Neuronal stem cell (in vitro differentiated cells): ENCODE data around the gene ALDOC. TPM values are rescaled to one million over a fixed set of nuclear protein-coding genes. Genes with fewer than 3 reads are reported as not detected.

Experiments used
- DNase-seq: peaks from one replicate; pipeline ENCODE4 v3.0.0-alpha.2; 2013; ENCODE audit warnings: low spot score
- H2AFZ ChIP-seq: one replicate; pipeline ENCODE4 v1.6.1; 2013; ENCODE audit warnings: mild to moderate bottlenecking, low read length, inconsistent platforms
- H2AK5ac ChIP-seq: 2 replicates; pipeline ENCODE4 v1.6.1; 2013; ENCODE audit warnings: low read depth, mild to moderate bottlenecking, inconsistent platforms, low read length, moderate library complexity, mixed read lengths
- H2BK120ac ChIP-seq: 2 replicates; pipeline ENCODE4 v1.6.1; 2013; ENCODE audit warnings: low read depth, mild to moderate bottlenecking, inconsistent platforms, low read length, moderate library complexity, mixed read lengths
- H2BK12ac ChIP-seq: one replicate; pipeline ENCODE4 v1.6.1; 2013; ENCODE audit warnings: low read length, inconsistent platforms
- H2BK15ac ChIP-seq: 2 replicates; pipeline ENCODE4 v1.6.1; 2013; ENCODE audit warnings: mild to moderate bottlenecking, low read length, inconsistent platforms, mixed read lengths
- H2BK5ac ChIP-seq: one replicate; pipeline ENCODE4 v1.6.1; 2013; ENCODE audit warnings: inconsistent platforms, mild to moderate bottlenecking, low read length, moderate library complexity
- H3K14ac ChIP-seq: one replicate; pipeline ENCODE4 v1.6.1; 2013; ENCODE audit warnings: low read length, inconsistent platforms
- H3K18ac ChIP-seq: 2 replicates; pipeline ENCODE4 v1.6.1; 2013; ENCODE audit warnings: low read length, inconsistent platforms
- H3K23ac ChIP-seq: 2 replicates; pipeline ENCODE4 v1.6.1; 2013; ENCODE audit warnings: low read depth, mild to moderate bottlenecking, mixed read lengths, low read length, inconsistent platforms; ENCODE audit not compliant: poor library complexity
- H3K27ac ChIP-seq: replicated peaks from 3 replicates; pipeline ENCODE4 v1.5.1; 2013; ENCODE audit warnings: low read length, inconsistent platforms
- H3K27me3 ChIP-seq, 3 experiments: 2 replicates each; pipeline ENCODE4 v1.6.1; 2013; ENCODE audit warnings: low read length in 3 of 3, mild to moderate bottlenecking in 2 of 3, inconsistent platforms in 1 of 3, low read depth in 1 of 3, mixed read lengths in 1 of 3, moderate library complexity in 1 of 3; ENCODE audit not compliant: control insufficient read depth in 3 of 3, insufficient read depth in 3 of 3
- H3K36me3 ChIP-seq, 2 donors: replicated peaks in 1 of 2; 2 replicates each; pipeline ENCODE4 v1.6.1; 2013; ENCODE audit warnings: low read length in 2 of 2; ENCODE audit not compliant: control insufficient read depth in 2 of 2, insufficient read depth in 2 of 2
- H3K4ac ChIP-seq: 2 replicates; pipeline ENCODE4 v1.6.1; 2013; ENCODE audit warnings: inconsistent platforms, mild to moderate bottlenecking, low read length, moderate library complexity
- H3K4me1 ChIP-seq, 2 donors: 1 replicate in 1 of 2; 2 replicates in 1 of 2; pipeline ENCODE4 v1.6.1; 2013; ENCODE audit warnings: low read length in 2 of 2, low read depth in 1 of 2; ENCODE audit not compliant: control insufficient read depth in 2 of 2, insufficient read depth in 1 of 2
- H3K4me2 ChIP-seq: one replicate; pipeline ENCODE4 v1.6.1; 2013; ENCODE audit warnings: mild to moderate bottlenecking, low read length, inconsistent platforms; ENCODE audit not compliant: insufficient read depth, poor library complexity, severe bottlenecking
- H3K4me3 ChIP-seq, 2 donors: 2 replicates each; pipeline ENCODE4 v1.5.1; 2013; ENCODE audit warnings: low read length in 2 of 2, mild to moderate bottlenecking in 2 of 2, inconsistent platforms in 1 of 2, moderate library complexity in 1 of 2
- H3K79me1 ChIP-seq: one replicate; pipeline ENCODE4 v1.6.1; 2013; ENCODE audit warnings: low read depth, mild to moderate bottlenecking, inconsistent platforms, low read length, moderate library complexity
- H3K9ac ChIP-seq: one replicate; pipeline ENCODE4 v1.6.1; 2013; ENCODE audit warnings: mild to moderate bottlenecking, low read depth, low read length, inconsistent platforms; ENCODE audit not compliant: poor library complexity
- H3K9me3 ChIP-seq, 2 donors: replicated peaks in 1 of 2; 2 replicates each; pipeline versions ENCODE3 to v1.6.1; 2013; ENCODE audit warnings: low read length in 2 of 2, mild to moderate bottlenecking in 2 of 2, inconsistent platforms in 1 of 2, low read depth in 1 of 2, mixed read lengths in 1 of 2, moderate library complexity in 1 of 2; ENCODE audit not compliant: control insufficient read depth in 2 of 2, insufficient read depth in 1 of 2
- H4K8ac ChIP-seq: one replicate; pipeline ENCODE4 v1.6.1; 2013; ENCODE audit warnings: low read depth, mild to moderate bottlenecking, inconsistent platforms, low read length, moderate library complexity
- H4K91ac ChIP-seq: one replicate; pipeline ENCODE4 v1.6.1; 2013; ENCODE audit warnings: low read length, low read depth, mild to moderate bottlenecking, inconsistent platforms; ENCODE audit not compliant: poor library complexity
- WGBS, 2 donors: extraction: QIAGEN DNeasy Blood & Tissue Kit; methylation state at CpG; one replicate each; pipeline ENCODE4 v1.1.7; 2013; ENCODE audit warnings: missing lambda C conversion rate in 2 of 2, mixed read lengths in 1 of 2; ENCODE audit not compliant: insufficient read length in 2 of 2, insufficient replicate concordance in 1 of 2; ENCODE audit errors: extremely low coverage in 2 of 2; 5-methylcytosine and 5-hydroxymethylcytosine counted together
- polyA plus RNA-seq, 2 experiments: library from polyadenylated mRNA; stranded (reverse); fragments of 200-250 nt; gene quantifications; one replicate each; pipeline ENCODE4 v1.2.3, GENCODE V29; 2013

The ALDOC gene
- 10.6 TPM for polyA plus RNA-seq (2013, experiment 1 of 2)
- 10.9 TPM for polyA plus RNA-seq (2013, experiment 2 of 2)

DNA sequence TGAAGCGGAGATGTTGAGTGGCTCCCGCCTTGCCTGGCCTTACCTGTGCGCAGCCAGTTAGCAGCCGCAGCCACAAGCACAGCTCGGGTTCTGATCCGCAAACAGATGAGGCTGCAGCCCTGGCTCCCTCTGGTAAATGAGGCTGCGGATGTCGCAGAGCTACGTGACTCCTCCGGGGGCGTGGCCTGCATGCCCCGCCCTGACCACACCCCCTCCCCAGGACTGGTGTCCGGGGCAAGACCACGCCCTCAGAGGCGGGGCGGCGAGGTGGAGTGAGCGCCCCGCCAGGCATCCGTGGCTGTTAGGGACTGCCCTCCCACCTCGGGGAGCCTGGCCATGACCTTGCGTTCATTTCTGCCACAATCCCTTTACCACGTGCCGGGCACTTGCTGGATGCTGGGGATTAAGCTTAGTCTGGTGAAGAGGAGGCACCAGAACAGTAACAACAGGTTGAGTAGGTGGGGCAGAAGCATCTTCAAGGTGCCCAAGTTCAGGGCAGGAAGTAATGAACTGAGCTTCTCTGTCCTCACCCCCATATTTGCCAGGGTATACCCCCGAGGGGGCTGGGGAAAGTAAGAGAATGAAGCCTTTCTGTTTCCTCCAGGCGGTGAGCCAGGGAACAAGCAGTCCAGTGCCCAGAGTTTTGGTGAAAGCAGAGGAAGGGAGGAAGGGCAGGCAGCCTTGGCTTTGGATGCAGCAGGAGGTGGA, at the start of gene ALDOC:
TSS of gene ALDOC (minus strand) at position 138 of the 708 bp plus-strand sequence. CDS start 1,363 bp downstream, outside the sequence.
- Histone ChIP-seq H3K9me3 (no peaks in the 10 kb centered on the region), H2BK5ac (no peak within 1 kb of the TSS), H3K27me3 (peaks cover 0 to 9% (median 0%) of the 10 kb centered on the region in 3 experiments), H3K36me3 (peaks cover 36 to 60% of the 10 kb centered on the region in 2 donors), H3K4me1 (peaks cover 2 to 5% of the 10 kb centered on the region in 2 donors), H3K9ac (no peak within 1 kb of the TSS), H3K4me2 (no peak within 1 kb of the TSS), H4K91ac (no peak within 1 kb of the TSS), H2BK15ac (no peak within 1 kb of the TSS), H3K27ac (peak within 1 kb of the TSS; percentile 30), H2BK120ac (no peak within 1 kb of the TSS), H3K14ac (no peak within 1 kb of the TSS), H2BK12ac (no peak within 1 kb of the TSS), H3K23ac (peak within 1 kb of the TSS; percentile 92), H3K18ac (no peak within 1 kb of the TSS), H3K79me1 (no peaks in the 10 kb centered on the region), H2AFZ (no peak within 1 kb of the TSS), H4K8ac (no peak within 1 kb of the TSS), H3K4ac (no peak within 1 kb of the TSS), H3K4me3 (peak within 1 kb of the TSS in 1 of 2 donors; percentile 66), H2AK5ac (no peak within 1 kb of the TSS)
- DNase-seq = peak; percentile 88
- no CpG with 5 or more reads among the region's 26 CpGs for WGBS, 2 donors

DNA sequence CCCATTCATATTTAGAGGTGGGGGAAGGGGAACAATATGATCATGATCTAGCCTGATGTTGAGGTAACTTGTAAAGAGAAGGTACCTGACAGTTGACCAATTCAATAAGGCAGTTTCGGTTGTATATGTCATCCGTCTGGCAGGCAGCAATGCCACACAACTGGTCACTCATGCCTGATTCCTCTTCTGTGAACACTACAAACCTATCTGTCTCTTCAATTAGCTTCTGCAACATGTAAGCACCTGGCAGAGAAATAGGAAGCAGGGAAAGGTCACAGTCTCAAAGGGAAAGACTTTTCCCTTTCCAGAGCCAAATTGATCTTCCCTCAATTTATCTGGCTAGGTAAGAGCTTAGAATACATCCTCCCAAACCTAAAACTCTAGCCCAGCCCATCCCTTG, 47.5 kb upstream of the ALDOC start:
- no peaks in the 10 kb centered on the region for H3K9me3 ChIP-seq
- no peak overlapping the region for H3K23ac ChIP-seq
- no peak overlapping the region for H3K9ac ChIP-seq
- H2AFZ ChIP-seq = no peak overlapping the region
- no peaks in the 10 kb centered on the region for H3K4me1 ChIP-seq
- no peak overlapping the region for H2BK12ac ChIP-seq
- H2BK5ac ChIP-seq = no peak overlapping the region
- H3K4ac ChIP-seq = no peak overlapping the region
- no peaks in the 10 kb centered on the region for H3K27me3 ChIP-seq
- H3K36me3 ChIP-seq = peaks cover 49 to 95% of the 10 kb centered on the region in 2 donors
- H2BK120ac ChIP-seq = no peak overlapping the region
- no peak overlapping the region for H3K4me3 ChIP-seq
- no peak for DNase-seq
- no peak overlapping the region for H3K14ac ChIP-seq
- H3K18ac ChIP-seq = no peak overlapping the region
- WGBS, 2 donors = no CpG with 5 or more reads among the region's 2 CpGs
- H4K91ac ChIP-seq = no peak overlapping the region
- no peak overlapping the region for H3K4me2 ChIP-seq
- H4K8ac ChIP-seq = no peak overlapping the region
- H3K27ac ChIP-seq = no peak overlapping the region
- peaks cover 1% of the 10 kb centered on the region for H3K79me1 ChIP-seq
- H2AK5ac ChIP-seq = no peak overlapping the region
- no peak overlapping the region for H2BK15ac ChIP-seq

DNA sequence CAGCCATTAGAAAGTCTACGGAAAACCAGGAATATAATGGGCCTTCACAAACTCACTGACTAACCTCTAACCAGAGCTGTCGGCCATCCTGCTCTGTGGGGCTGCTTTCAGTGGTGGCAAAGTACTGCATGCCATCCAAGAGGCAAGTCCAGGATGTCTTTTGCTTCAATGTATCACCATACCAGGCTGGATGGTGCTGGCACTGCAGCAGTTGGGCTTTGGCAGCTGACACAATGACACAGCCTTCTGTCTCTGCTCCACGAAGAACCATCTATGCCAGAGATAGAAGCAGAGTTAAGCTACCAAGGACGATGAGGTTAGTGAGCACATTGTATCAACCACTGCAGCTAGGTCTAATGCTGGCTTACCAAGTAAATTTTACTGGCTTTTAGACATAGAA, 47.0 kb upstream of the ALDOC start:
- no peaks in the 10 kb centered on the region for H3K27me3 ChIP-seq
- no peak overlapping the region for H4K91ac ChIP-seq
- no peak overlapping the region for H4K8ac ChIP-seq
- peaks cover 52 to 95% of the 10 kb centered on the region in 2 donors for H3K36me3 ChIP-seq
- no peak overlapping the region for H2BK15ac ChIP-seq
- no peak overlapping the region for H3K4me2 ChIP-seq
- H3K4me3 ChIP-seq = no peak overlapping the region
- H3K9ac ChIP-seq = no peak overlapping the region
- no peak overlapping the region for H2AK5ac ChIP-seq
- H3K14ac ChIP-seq = no peak overlapping the region
- H2BK120ac ChIP-seq = no peak overlapping the region
- peaks cover 1% of the 10 kb centered on the region for H3K79me1 ChIP-seq
- WGBS, 2 donors = no CpG with 5 or more reads among the region's 4 CpGs
- no peak for DNase-seq
- no peak overlapping the region for H3K18ac ChIP-seq
- no peak overlapping the region for H2BK5ac ChIP-seq
- H3K23ac ChIP-seq = no peak overlapping the region
- no peak overlapping the region for H3K27ac ChIP-seq
- no peaks in the 10 kb centered on the region for H3K4me1 ChIP-seq
- H3K9me3 ChIP-seq = no peaks in the 10 kb centered on the region
- no peak overlapping the region for H2BK12ac ChIP-seq
- no peak overlapping the region for H3K4ac ChIP-seq
- no peak overlapping the region for H2AFZ ChIP-seq

DNA sequence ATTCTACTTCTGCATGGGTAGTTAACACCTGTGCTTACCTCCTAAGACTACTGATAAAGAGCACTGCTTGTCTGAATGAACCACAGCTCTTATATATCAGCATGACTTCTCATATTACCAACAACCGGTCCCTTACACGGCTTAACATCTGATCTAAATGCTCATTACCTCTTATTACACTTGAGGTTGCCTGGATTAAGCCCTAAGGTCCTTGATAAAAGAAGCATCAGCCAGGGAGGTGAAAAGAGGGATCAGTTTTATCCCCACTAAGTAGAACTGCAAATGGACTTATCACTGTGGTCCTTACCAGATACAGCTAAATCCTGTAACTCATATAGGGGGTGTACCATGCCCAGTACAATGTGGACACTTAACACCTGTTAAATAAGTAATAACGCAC, 45.5 kb upstream of the ALDOC start:
- Histone ChIP-seq H2AK5ac (no peak overlapping the region), H3K18ac (no peak overlapping the region), H2BK5ac (no peak overlapping the region), H3K4me3 (no peak overlapping the region), H3K79me1 (peaks cover 1% of the 10 kb centered on the region), H4K8ac (no peak overlapping the region), H3K14ac (no peak overlapping the region), H3K4me1 (no peaks in the 10 kb centered on the region), H3K4ac (no peak overlapping the region), H2BK120ac (no peak overlapping the region), H4K91ac (no peak overlapping the region), H2AFZ (no peak overlapping the region), H3K27ac (no peak overlapping the region), H3K27me3 (no peaks in the 10 kb centered on the region), H2BK15ac (no peak overlapping the region), H3K4me2 (no peak overlapping the region), H3K36me3 (peaks cover 48 to 96% of the 10 kb centered on the region in 2 donors), H2BK12ac (no peak overlapping the region), H3K9me3 (no peaks in the 10 kb centered on the region), H3K23ac (no peak overlapping the region), H3K9ac (no peak overlapping the region)
- WGBS, 2 donors = no CpG with 5 or more reads among the region's 3 CpGs
- no peak for DNase-seq
